CD4-positive, alpha-beta memory T cell (primary cell): ENCODE results near the gene CEP97. TPM values are rescaled to one million over a fixed set of nuclear protein-coding genes. Genes with fewer than 3 reads are reported as not detected.
A peak's percentile ranks its signal among the peaks of the same experiment; 100 is the strongest.

Experiments
- CTCF ChIA-PET: fragments of 350-600 bp; sonication (Branson Sonifier 250); formaldehyde crosslinking; loops from one replicate; lab custom pipeline; 2021; ENCODE audit warnings: inconsistent platforms; ENCODE audit not compliant: partially characterized antibody; lab: Charles Lee
- POLR2A ChIA-PET: fragments of 350-600 bp; sonication (Branson Sonifier 250); formaldehyde crosslinking; loops from one replicate; lab custom pipeline; 2021; ENCODE audit not compliant: partially characterized antibody; lab: Charles Lee
- DNase-seq, 5 donors: peaks; one replicate each; pipeline versions ENCODE4 v3.0.0 to v3.0.0-alpha.2; 2020 to 2022; ENCODE audit warnings: mixed read lengths in 1 of 5
- H3K27ac ChIP-seq: one replicate; pipeline ENCODE4 v1.7.0; 2013; ENCODE audit warnings: low read depth, low read length
- H3K27me3 ChIP-seq: 2 replicates; pipeline ENCODE4 v1.7.0; 2013; ENCODE audit warnings: mild to moderate bottlenecking, low read length, moderate library complexity; ENCODE audit not compliant: insufficient read depth
- H3K36me3 ChIP-seq: 2 replicates; pipeline ENCODE4 v1.7.0; 2013; ENCODE audit warnings: mild to moderate bottlenecking, low read length, moderate library complexity; ENCODE audit not compliant: insufficient read depth
- H3K4me1 ChIP-seq: 2 replicates; pipeline ENCODE4 v1.7.0; 2013; ENCODE audit warnings: mild to moderate bottlenecking, low read length, moderate library complexity; ENCODE audit not compliant: insufficient read depth
- H3K4me3 ChIP-seq, 2 donors: one replicate each; pipeline ENCODE4 v1.7.0; 2013; ENCODE audit warnings: low read length in 2 of 2, mild to moderate bottlenecking in 1 of 2
- H3K9me3 ChIP-seq, 2 donors: one replicate each; pipeline ENCODE4 v1.7.0; 2013; ENCODE audit warnings: low read length in 2 of 2, control low read depth in 1 of 2; ENCODE audit not compliant: control insufficient read depth in 1 of 2
- H3K27ac Mint-ChIP-seq, 7 donors: one replicate each; pipeline ENCODE4 v1.8.0; 2020 to 2021; ENCODE audit warnings: mixed read lengths in 7 of 7, mild to moderate bottlenecking in 6 of 7, inconsistent platforms in 3 of 7, moderate library complexity in 3 of 7
- H3K27me3 Mint-ChIP-seq, 2 donors: one replicate each; pipeline ENCODE4 v1.8.0; 2020 to 2021; ENCODE audit warnings: mixed read lengths in 2 of 2
- H3K36me3 Mint-ChIP-seq, 2 donors: one replicate each; pipeline ENCODE4 v1.8.0; 2020 to 2021; ENCODE audit warnings: mixed read lengths in 2 of 2, inconsistent platforms in 1 of 2, mild to moderate bottlenecking in 1 of 2
- H3K4me1 Mint-ChIP-seq, 4 donors: one replicate each; pipeline ENCODE4 v1.8.0; 2020 to 2021; ENCODE audit warnings: mixed read lengths in 4 of 4, mild to moderate bottlenecking in 1 of 4
- H3K4me3 Mint-ChIP-seq, 8 donors: one replicate each; pipeline ENCODE4 v1.8.0; 2020 to 2021; ENCODE audit warnings: mixed read lengths in 8 of 8, mild to moderate bottlenecking in 7 of 8, moderate library complexity in 6 of 8, inconsistent platforms in 3 of 8
- H3K9me3 Mint-ChIP-seq, 8 donors: one replicate each; pipeline ENCODE4 v1.8.0; 2020 to 2021; ENCODE audit warnings: mixed read lengths in 8 of 8, mild to moderate bottlenecking in 5 of 8, inconsistent platforms in 3 of 8, moderate library complexity in 1 of 8
- intact Hi-C: fragments of 100-400 bp; cut with micrococcal nuclease; formaldehyde crosslinking; loops from one replicate; pipeline ENCODE4 v1.15.1; 2023
- polyA plus RNA-seq, 2 donors: library from polyadenylated mRNA; unstranded; fragments of 300-500 nt; fragmentation: Illumina TruSeq; gene quantifications; one replicate each; pipeline ENCODE4 v1.2.3, GENCODE V29; 2021
- total RNA-seq, 2 experiments: library from RNA; stranded (reverse); gene quantifications; one replicate each; pipeline ENCODE4 v1.2.3, GENCODE V29; 2021

The CEP97 gene
- total and polyA plus RNA-seq, 4 experiments from 2014 or later: 3.7 to 16.8 (median 10.0) TPM

- H3K4me3 ChIP-seq: peak overlapping the region; percentile 63 to 90
- DNase-seq: no peak
- no peaks in the 10 kb centered on the region for H3K27me3 ChIP-seq
- Mint-ChIP-seq H3K4me1 (peaks cover 40 to 66% (median 53%) of the 10 kb centered on the region in 4 donors), H3K36me3 (peaks cover 16 to 33% of the 10 kb centered on the region in 2 donors), H3K4me3 (peak overlapping the region; percentile 89 to 98 (median 96)), H3K27ac (peak overlapping the region; percentile 97 to 99 (median 99)), H3K27me3 (no peaks in the 10 kb centered on the region), H3K9me3 (peaks cover 0 to 3% (median 0%) of the 10 kb centered on the region in 8 donors)
- ChIA-PET CTCF (interaction anchor here (1.2 to 2.3 kb wide), 6 partner anchors 13 to 84 kb away, joined by 5 to 19 read pairs (median 7); partner anchors contain the start of gene CEP97), POLR2A (interaction anchor here (1.2 to 3.2 kb wide), 19 partner anchors 8 to 206 kb away, joined by 3 to 60 read pairs (median 6); partner anchors contain the start of genes CEP97, NFKBIZ, PCNP and RPL24)
- peaks cover 56% of the 10 kb centered on the region for H3K4me1 ChIP-seq
- H3K36me3 ChIP-seq: peaks cover 16% of the 10 kb centered on the region
- no peaks in the 10 kb centered on the region for H3K9me3 ChIP-seq
- intact Hi-C loops: loop anchor here (1.0 to 5.0 kb wide), 8 partner anchors 11 to 1963 kb away; partner anchors contain the start of genes CEP97, CMSS1, NFKBIZ and RPL24
- H3K27ac ChIP-seq: peak overlapping the region; percentile 91
These were observed 55.5 kb downstream of the CEP97 start for GRCh38 chr3:101779822-101780381.

DNA sequence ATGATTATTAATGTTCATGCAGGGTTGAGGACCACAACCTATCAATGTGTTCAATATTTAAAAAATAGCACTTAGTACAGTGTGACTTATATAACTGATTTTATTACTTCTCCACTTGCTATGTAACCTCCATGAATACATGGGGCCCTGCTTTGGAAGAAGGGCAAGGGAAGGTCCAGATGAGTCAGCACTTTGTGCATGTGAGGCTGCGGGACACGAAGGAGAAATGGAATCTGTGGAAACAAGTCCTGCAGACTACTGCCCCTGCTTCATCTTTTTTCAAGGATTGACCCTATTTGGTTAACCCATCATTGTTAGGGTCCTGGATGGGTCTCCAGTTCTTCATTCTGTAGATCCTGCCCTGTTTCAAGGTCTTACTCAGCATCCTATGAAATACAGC is 56.2 kb downstream of the CEP97 start:
- H3K36me3 ChIP-seq: peaks cover 24% of the 10 kb centered on the region
- H3K9me3 ChIP-seq: no peaks in the 10 kb centered on the region
- Mint-ChIP-seq H3K36me3 (peaks cover 22 to 40% of the 10 kb centered on the region in 2 donors), H3K9me3 (peaks cover 0 to 3% (median 0%) of the 10 kb centered on the region in 8 donors), H3K27me3 (no peaks in the 10 kb centered on the region), H3K4me3 (peak overlapping the region; percentile 89 to 98 (median 96)), H3K27ac (peak overlapping the region in 6 of 7 donors; percentile 15 to 99 (median 98)), H3K4me1 (peaks cover 47 to 72% (median 61%) of the 10 kb centered on the region in 4 donors)
- DNase-seq: no peak
- peaks cover 64% of the 10 kb centered on the region for H3K4me1 ChIP-seq
- no peaks in the 10 kb centered on the region for H3K27me3 ChIP-seq
- intact Hi-C loops: no loop called here
- CTCF ChIA-PET: interaction anchor here (2.3 kb wide), 1 partner anchor 56 kb away, joined by 19 read pairs; the partner anchor contains the start of gene CEP97
- POLR2A ChIA-PET: interaction anchor here (0.6 to 3.2 kb wide), 8 partner anchors 7 to 103 kb away, joined by 3 to 60 read pairs (median 20); partner anchors contain the start of genes CEP97, NFKBIZ and ZBTB11
- H3K4me3 ChIP-seq: no peak overlapping the region
- H3K27ac ChIP-seq: peak overlapping the region; percentile 91

DNA sequence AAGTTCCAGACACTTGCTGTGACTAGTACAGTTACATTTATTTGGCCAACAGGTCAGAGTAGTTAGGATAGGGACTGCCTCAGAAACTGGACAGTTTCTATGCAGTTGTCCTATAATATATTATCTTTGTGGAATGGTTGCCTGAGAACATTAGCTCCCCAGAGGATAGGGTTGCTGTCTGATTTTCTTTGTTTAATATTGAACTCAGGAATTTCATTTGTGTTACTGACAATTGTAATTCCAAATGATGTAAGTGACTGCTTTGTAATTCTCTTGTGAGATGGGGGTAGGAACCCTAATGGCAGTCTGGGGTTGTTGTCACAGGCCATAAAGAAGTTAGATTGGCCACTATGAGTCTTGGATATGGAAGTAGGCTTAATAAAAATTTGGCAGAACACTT is 56.8 kb downstream of the CEP97 start:
- peaks cover 49 to 77% (median 66%) of the 10 kb centered on the region in 4 donors for H3K4me1 Mint-ChIP-seq
- CTCF ChIA-PET: interaction anchor here (1.1 kb wide), 1 partner anchor 22 kb away, joined by 4 read pairs; no protein-coding TSS in a partner anchor
- Histone ChIP-seq H3K27me3 (no peaks in the 10 kb centered on the region), H3K36me3 (peaks cover 29% of the 10 kb centered on the region), H3K27ac (no peak overlapping the region), H3K9me3 (no peaks in the 10 kb centered on the region), H3K4me1 (peaks cover 69% of the 10 kb centered on the region), H3K4me3 (no peak overlapping the region)
- peak overlapping the region in 6 of 7 donors; percentile 38 to 99 (median 70) for H3K27ac Mint-ChIP-seq
- peaks cover 25 to 45% of the 10 kb centered on the region in 2 donors for H3K36me3 Mint-ChIP-seq
- H3K9me3 Mint-ChIP-seq: peaks cover 0 to 3% (median 0%) of the 10 kb centered on the region in 8 donors
- DNase-seq: no peak
- POLR2A ChIA-PET: interaction anchor here (1.5 to 3.2 kb wide), 2 partner anchors 16 to 56 kb away, joined by 3 to 60 read pairs; partner anchors contain the start of gene CEP97
- no peaks in the 10 kb centered on the region for H3K27me3 Mint-ChIP-seq
- intact Hi-C loops: no loop called here
- H3K4me3 Mint-ChIP-seq: peak overlapping the region; percentile 34 to 96 (median 62)

DNA sequence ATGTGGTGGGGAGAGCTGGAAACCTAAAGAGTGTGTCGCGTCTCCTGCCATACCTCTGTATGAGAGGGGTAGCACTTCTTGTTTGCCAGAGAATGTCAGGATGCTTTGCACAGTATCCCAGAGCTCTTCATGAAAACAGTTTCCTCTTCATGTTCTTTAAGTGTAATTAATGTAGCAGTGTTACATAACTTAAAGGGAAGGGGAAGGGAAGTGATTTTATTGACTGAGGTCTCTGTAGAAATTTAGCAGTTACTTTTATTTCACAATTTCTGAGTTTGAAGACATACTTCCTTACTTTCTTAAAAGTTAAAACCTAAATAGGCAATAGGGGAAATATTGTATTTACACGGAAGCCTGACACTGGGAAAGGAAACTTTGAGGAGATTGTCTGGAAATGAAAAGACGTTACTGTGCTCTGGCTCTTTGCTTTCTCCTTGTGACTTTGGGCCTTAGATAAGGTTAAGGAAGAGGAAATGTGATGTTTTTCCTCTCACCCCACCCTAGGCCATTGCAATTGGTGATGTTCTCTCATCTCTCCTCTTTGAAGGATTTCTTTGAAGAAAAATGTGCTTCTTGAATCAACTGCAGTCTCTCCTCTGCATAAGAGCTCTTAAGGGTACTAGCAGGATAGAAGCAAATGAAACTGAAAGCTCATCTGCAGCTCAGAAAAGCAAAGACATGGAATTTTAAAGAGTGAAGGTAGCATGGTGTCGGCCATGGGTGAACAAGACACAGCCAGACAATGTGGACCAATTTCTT is 60.6 kb downstream of the CEP97 start:
- ChIA-PET POLR2A (interaction anchor here (0.8 to 1.9 kb wide), 7 partner anchors 11 to 95 kb away, joined by 3 to 9 read pairs (median 3); partner anchors contain the start of genes CEP97 and NFKBIZ), CTCF (interaction anchor here (1.0 to 12.3 kb wide), 3 partner anchors 11 to 440 kb away, joined by 3 to 122 read pairs (median 4); no protein-coding TSS in a partner anchor)
- Mint-ChIP-seq H3K27ac (peak overlapping the region; percentile 80 to 95 (median 88)), H3K4me1 (peaks cover 43 to 72% (median 59%) of the 10 kb centered on the region in 4 donors), H3K4me3 (peak overlapping the region; percentile 39 to 77 (median 67)), H3K36me3 (peaks cover 58 to 78% of the 10 kb centered on the region in 2 donors), H3K27me3 (no peaks in the 10 kb centered on the region), H3K9me3 (no peaks in the 10 kb centered on the region)
- Histone ChIP-seq H3K9me3 (no peaks in the 10 kb centered on the region), H3K27me3 (no peaks in the 10 kb centered on the region), H3K4me3 (peak overlapping the region in 1 of 2 donors; percentile 6), H3K4me1 (peaks cover 69% of the 10 kb centered on the region), H3K36me3 (peaks cover 48% of the 10 kb centered on the region), H3K27ac (peak overlapping the region; percentile 50)
- DNase-seq: peak in 4 of 5 donors; percentile 29 to 43 (median 35)
- intact Hi-C loops: no loop called here

DNA sequence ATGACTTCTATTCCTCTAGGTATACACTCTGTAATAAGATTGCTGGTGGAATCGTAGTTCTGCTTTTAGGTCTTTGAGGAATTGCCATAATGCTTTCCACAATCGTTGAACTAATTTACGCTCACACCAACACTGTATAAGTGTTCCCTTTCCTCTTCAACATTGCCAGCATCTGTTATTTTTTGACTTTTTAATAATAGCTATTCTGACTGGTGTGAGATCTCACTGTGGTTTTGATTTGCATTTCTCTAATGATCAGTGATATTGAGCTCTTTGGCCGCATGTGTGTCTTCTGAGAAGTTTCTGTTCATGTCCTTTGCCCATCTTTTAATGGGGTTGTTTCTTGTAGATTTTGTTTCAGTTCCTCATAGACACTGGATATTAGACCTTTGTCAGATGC is 67.4 kb downstream of the CEP97 start:
- Mint-ChIP-seq H3K4me3 (peak overlapping the region in 2 of 8 donors; percentile 10 to 55), H3K4me1 (peaks cover 47 to 78% (median 58%) of the 10 kb centered on the region in 4 donors), H3K27ac (peak overlapping the region in 4 of 7 donors; percentile 18 to 75 (median 48)), H3K9me3 (peaks cover 0 to 7% (median 0%) of the 10 kb centered on the region in 8 donors), H3K36me3 (peaks cover 86 to 89% of the 10 kb centered on the region in 2 donors), H3K27me3 (no peaks in the 10 kb centered on the region)
- ChIA-PET POLR2A (no interaction called here), CTCF (interaction anchor here (1.0 to 12.3 kb wide), 3 partner anchors 12 to 437 kb away, joined by 3 to 122 read pairs (median 7); partner anchors contain the start of gene NXPE3)
- intact Hi-C loops: no loop called here
- Histone ChIP-seq H3K4me1 (peaks cover 57% of the 10 kb centered on the region), H3K9me3 (no peaks in the 10 kb centered on the region), H3K36me3 (peaks cover 33% of the 10 kb centered on the region), H3K4me3 (no peak overlapping the region), H3K27me3 (no peaks in the 10 kb centered on the region), H3K27ac (no peak overlapping the region)
- no peak for DNase-seq

DNA sequence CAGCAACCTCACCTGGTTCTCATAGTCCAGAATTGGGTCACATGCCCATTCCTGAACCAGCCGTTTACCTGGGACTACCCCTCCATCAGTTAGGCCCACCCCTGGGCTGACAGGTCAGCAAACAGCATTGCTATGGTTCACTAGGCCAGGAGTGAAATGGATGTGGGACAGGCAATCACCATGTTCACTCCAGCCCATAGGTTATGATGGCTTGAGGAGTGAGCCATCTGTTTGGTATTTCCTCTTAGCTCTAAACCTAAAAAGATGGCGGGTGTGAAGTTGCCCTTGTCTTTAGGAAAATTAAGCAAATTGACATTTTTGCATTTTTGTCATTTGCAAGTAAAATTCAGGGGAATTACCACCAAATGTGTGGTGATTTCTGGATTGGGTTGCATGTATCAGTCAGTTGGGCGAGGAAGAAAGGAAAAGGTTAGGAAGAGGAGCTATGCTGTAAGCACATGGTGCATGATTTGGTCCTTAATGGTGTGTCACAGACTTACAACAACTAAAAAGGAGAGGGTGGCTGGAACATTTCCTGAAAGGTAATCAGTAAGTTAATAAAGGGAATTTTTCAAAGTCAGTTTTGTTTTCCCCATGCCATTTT is 71.8 kb downstream of the CEP97 start:
- H3K4me1 ChIP-seq: peaks cover 44% of the 10 kb centered on the region
- Mint-ChIP-seq H3K27me3 (no peaks in the 10 kb centered on the region), H3K27ac (peak overlapping the region in 4 of 7 donors; percentile 3 to 89 (median 28)), H3K9me3 (peaks cover 0 to 7% (median 0%) of the 10 kb centered on the region in 8 donors), H3K36me3 (peaks cover 71 to 74% of the 10 kb centered on the region in 2 donors), H3K4me1 (peaks cover 44 to 68% (median 54%) of the 10 kb centered on the region in 4 donors), H3K4me3 (peak overlapping the region in 2 of 8 donors; percentile 6 to 9)
- CTCF ChIA-PET: interaction anchor here (0.6 to 12.3 kb wide), 4 partner anchors 9 to 433 kb away, joined by 3 to 122 read pairs (median 6); no protein-coding TSS in a partner anchor
- DNase-seq: no peak
- peaks cover 18% of the 10 kb centered on the region for H3K36me3 ChIP-seq
- H3K4me3 ChIP-seq: no peak overlapping the region
- no peaks in the 10 kb centered on the region for H3K27me3 ChIP-seq
- H3K9me3 ChIP-seq: no peaks in the 10 kb centered on the region
- POLR2A ChIA-PET: interaction anchor here (1.3 kb wide), 1 partner anchor 11 kb away, joined by 3 read pairs; no protein-coding TSS in a partner anchor
- H3K27ac ChIP-seq: no peak overlapping the region
- intact Hi-C loops: no loop called here
